Right lobe of liver (tissue), 6 donors: ENCODE data around the gene CCT2. TPM values are rescaled to one million over a fixed set of nuclear protein-coding genes. Genes with fewer than 3 reads are reported as not detected.

Experiments
- ATAC-seq, 4 donors: fragments of 200-7000 bp; cut with Tn5 transposase; one replicate each; pipeline ENCODE4 v1.9.1; 2020; ENCODE audit warnings: mild to moderate bottlenecking in 4 of 4, moderate library complexity in 4 of 4
- DNase-seq, 3 donors: peaks; one replicate each; pipeline ENCODE4 v3.0.0-alpha.2; 2020
- H3K27ac ChIP-seq, 3 donors: fragments of 200-600 bp; one replicate each; pipeline ENCODE4 v1.8.0; 2022
- H3K27me3 ChIP-seq, 2 donors: fragments of 200-600 bp; one replicate each; pipeline ENCODE4 v1.8.0; 2022
- H3K36me3 ChIP-seq, 4 donors: fragments of 200-600 bp; sonication (generic) in 1 of 4; one replicate each; pipeline versions ENCODE4 v1.5.1 to v1.8.0; 2017 to 2022; ENCODE audit warnings: control low read depth in 1 of 4
- H3K4me1 ChIP-seq, 4 donors: fragments of 200-600 bp; sonication (generic) in 1 of 4; one replicate each; pipeline versions ENCODE4 v1.5.1 to v1.8.0; 2017 to 2022; ENCODE audit warnings: control low read depth in 1 of 4
- H3K4me3 ChIP-seq, 3 donors: fragments of 200-600 bp; one replicate each; pipeline ENCODE4 v1.8.0; 2022
- H3K9me3 ChIP-seq, 4 donors: fragments of 200-600 bp; sonication (generic) in 1 of 4; one replicate each; pipeline versions ENCODE4 v1.5.1 to v1.8.0; 2017 to 2022; ENCODE audit warnings: control low read depth in 1 of 4
- CTCF ChIP-seq, 4 donors: fragments of 200-600 bp in 3 of 4; fragments of 450-650 bp in 1 of 4; IDR thresholded peaks; one replicate each; pipeline versions ENCODE4 v1.5.1 to v1.8.0; 2016 to 2022; ENCODE audit warnings: antibody characterized with exemption in 4 of 4, mild to moderate bottlenecking in 2 of 4
- POLR2A ChIP-seq: fragments of 450-650 bp; IDR thresholded peaks from one replicate; pipeline ENCODE4 v1.6.1; 2017; ENCODE audit warnings: antibody characterized with exemption, mild to moderate bottlenecking
- WGBS: methylation state at CpG from one replicate; pipeline ENCODE4 v1.1.6; 2018; ENCODE audit warnings: low coverage, low lambda C conversion rate; ENCODE audit not compliant: insufficient coverage; ENCODE audit errors: missing lambda C conversion rate; 5-methylcytosine and 5-hydroxymethylcytosine counted together
- intact Hi-C, 2 donors: fragments of 100-400 bp; cut with DNase I; formaldehyde crosslinking; loops; one replicate each; pipeline versions ENCODE4 v1.11.2 to v1.14.1; 2022
- total RNA-seq, 6 experiments: library from RNA; depleted of rRNA in 2 of 6; stranded (reverse); fragments of >200 nt in 2 of 6; fragmentation: NEBNext Ultra II Directional in 3 of 6; extraction: Animal tissue kit (Norgen Biotek cat#: 25700) in 3 of 6; gene quantifications; one replicate each; pipeline versions ENCODE4 v1.1.0 to v1.2.4, GENCODE V29; 2016 to 2023
- donor health status: DM: no; HTN: yes; CAD: no.
- donor health status: DM: no; HTN: no; CAD: no.
- donor health status: DM: no; HTN: no; CAD: no.
- donor health status: DM: no; HTN: yes; CAD: no.
- donor health status: DM: no; HTN: yes; CAD: no.

Gene CCT2
- total RNA-seq, 6 experiments from 2014 or later: 39.8 to 81.9 (median 54.3) TPM

DNA sequence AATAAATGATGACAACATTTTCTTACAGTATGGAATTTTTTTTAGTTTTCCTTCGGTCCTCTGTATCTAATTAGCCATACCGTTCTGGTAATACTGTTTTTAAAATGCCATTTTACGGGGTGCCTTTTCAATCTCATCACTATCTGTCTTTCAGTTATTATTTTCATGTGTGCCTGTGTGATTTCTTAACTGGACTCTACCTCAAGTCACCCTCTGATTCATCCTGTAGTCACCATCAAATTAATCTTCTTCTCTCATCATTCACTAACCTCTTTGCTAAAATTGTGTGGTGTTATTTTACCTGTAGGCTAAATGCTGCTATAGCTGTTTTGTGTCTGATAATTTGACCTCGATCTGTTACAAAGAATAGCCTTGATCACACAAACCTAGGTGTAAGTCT is 16.0 kb upstream of the CCT2 start:
- H3K27ac ChIP-seq: no peak overlapping the region
- no peak for TF ChIP-seq CTCF (IDR thresholded peaks at IDR 0.05)
- TF ChIP-seq POLR2A: no peak
- ATAC-seq (no peak), DNase-seq (no peak)
- H3K36me3 ChIP-seq: peaks cover 9 to 40% (median 20%) of the 10 kb centered on the region in 4 donors
- no peaks in the 10 kb centered on the region for H3K9me3 ChIP-seq
- 67% methylated on average over 4 of the region's 4 CpGs for WGBS
- intact Hi-C loops: no loop called here
- H3K27me3 ChIP-seq: no peaks in the 10 kb centered on the region
- no peaks in the 10 kb centered on the region for H3K4me1 ChIP-seq
- no peak overlapping the region for H3K4me3 ChIP-seq

DNA sequence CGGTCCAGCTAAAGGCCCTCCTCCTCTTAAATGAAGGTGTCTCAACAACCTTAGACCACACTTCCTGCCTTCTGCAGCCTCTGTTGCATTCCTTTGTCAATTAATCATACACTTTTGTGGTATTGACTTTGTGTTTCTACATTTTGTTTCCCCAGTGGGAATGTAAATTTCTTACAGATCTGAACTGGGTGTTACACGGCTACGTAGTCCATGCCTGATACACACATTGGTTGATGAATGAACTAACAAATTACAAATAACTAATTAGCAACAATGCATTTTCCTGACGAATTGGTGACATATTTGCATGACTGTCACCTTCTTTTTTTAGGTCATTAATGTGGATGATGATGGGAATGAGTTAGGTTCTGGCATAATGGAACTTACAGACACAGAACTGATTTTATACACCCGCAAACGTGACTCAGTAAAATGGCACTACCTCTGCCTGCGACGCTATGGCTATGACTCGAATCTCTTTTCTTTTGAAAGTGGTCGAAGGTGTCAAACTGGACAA is 15.2 kb upstream of the CCT2 start:
- DNase-seq: no peak
- TF ChIP-seq CTCF (IDR thresholded peaks at IDR 0.05) (no peak), POLR2A (no peak)
- Histone ChIP-seq H3K27me3 (no peaks in the 10 kb centered on the region), H3K4me1 (no peaks in the 10 kb centered on the region), H3K9me3 (no peaks in the 10 kb centered on the region), H3K36me3 (peaks cover 9 to 46% (median 26%) of the 10 kb centered on the region in 4 donors), H3K4me3 (no peak overlapping the region), H3K27ac (no peak overlapping the region)
- no peak for ATAC-seq
- 89% methylated on average over 10 of the region's 10 CpGs for WGBS
- intact Hi-C loops: no loop called here

GRCh38 chr12:69570545-69571399 is 14.5 kb upstream of the CCT2 start:
- ATAC-seq: peak; percentile 83 to 93 (median 87)
- Histone ChIP-seq H3K9me3 (no peaks in the 10 kb centered on the region), H3K27ac (no peak overlapping the region), H3K27me3 (no peaks in the 10 kb centered on the region), H3K36me3 (peaks cover 9 to 49% (median 28%) of the 10 kb centered on the region in 4 donors), H3K4me1 (no peaks in the 10 kb centered on the region), H3K4me3 (no peak overlapping the region)
- no peak for DNase-seq
- 22% methylated on average over 6 of the region's 6 CpGs for WGBS
- intact Hi-C loops: no loop called here
- TF ChIP-seq CTCF (IDR thresholded peaks at IDR 0.05): peak; percentile 78 to 85 (median 82)
- TF ChIP-seq POLR2A: no peak

- Histone ChIP-seq H3K4me1 (no peaks in the 10 kb centered on the region), H3K27ac (no peak overlapping the region), H3K27me3 (no peaks in the 10 kb centered on the region), H3K9me3 (no peaks in the 10 kb centered on the region), H3K4me3 (no peak overlapping the region), H3K36me3 (peaks cover 9 to 41% (median 23%) of the 10 kb centered on the region in 4 donors)
- TF ChIP-seq POLR2A (no peak), CTCF (IDR thresholded peaks at IDR 0.05) (no peak)
- DNase-seq: no peak
- no peak for ATAC-seq
- WGBS: 100% methylated on average over 1 of the region's 3 CpGs
- intact Hi-C loops: no loop called here
These were observed 9.9 kb upstream of the CCT2 start for GRCh38 chr12:69575346-69575745.
